Stimulated activated CD4-positive, alpha-beta T cell treated with anti-CD3 and anti-CD28 coated beads, Interleukin-2, amount 100 ng/mL, for 24 hours (primary cell): ENCODE data around the gene C5orf15.
"Not testable (repeated sequence)": the region's sequence is repeated elsewhere in the genome, so short reads cannot be mapped to it uniquely, and the experiment has no call there.

Experiments
- DNase-seq, 2 donors: peaks; one replicate each; pipeline ENCODE4 v3.0.0-alpha.2; 2020

Gene C5orf15

DNA sequence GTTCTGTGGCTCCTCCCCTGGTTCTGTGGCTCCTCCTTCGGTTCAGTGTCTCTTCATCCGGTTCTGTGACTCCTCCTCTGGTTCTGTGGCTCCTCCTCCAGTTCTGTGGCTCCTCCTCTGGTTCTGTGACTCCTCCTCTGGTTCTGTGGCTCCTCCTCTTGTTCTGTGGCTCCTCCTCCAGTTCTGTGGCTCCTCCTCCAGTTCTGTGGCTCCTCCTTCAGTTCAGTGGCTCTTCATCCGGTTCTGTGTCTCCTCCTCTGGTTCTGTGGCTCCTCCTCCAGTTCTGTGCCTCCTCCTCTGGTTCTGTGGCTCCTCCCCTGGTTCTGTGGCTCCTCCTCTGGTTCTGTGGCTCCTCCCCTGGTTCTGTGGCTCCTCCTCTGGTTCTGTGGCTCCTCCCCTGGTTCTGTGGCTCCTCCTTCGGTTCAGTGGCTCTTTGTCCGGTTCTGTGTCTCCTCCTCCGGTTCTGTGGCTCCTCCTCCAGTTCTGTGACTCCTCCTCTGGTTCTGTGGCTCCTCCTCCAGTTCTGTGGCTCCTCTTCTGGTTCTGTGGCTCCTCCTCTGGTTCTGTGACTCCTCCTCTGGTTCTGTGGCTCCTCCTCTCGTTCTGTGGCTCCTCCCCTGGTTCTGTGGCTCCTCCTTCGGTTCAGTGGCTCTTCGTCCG is 32.3 kb downstream of the C5orf15 start:
- not testable (repeated sequence) for DNase-seq

DNA sequence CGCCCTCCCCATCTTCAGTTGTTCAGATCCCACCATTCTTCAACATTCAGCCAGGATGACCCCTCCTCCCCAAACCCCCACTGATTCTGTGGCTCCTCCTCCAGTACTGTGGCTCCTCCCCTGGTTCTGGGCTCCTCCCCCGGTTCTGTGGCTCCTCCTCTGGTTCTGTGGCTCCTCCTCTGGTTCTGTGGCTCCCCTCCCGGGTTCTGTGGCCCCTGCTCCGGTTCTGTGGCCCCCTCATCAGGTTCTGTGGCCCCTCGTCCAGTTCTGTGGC is 32.8 kb downstream of the C5orf15 start:
- no peak for DNase-seq

DNA sequence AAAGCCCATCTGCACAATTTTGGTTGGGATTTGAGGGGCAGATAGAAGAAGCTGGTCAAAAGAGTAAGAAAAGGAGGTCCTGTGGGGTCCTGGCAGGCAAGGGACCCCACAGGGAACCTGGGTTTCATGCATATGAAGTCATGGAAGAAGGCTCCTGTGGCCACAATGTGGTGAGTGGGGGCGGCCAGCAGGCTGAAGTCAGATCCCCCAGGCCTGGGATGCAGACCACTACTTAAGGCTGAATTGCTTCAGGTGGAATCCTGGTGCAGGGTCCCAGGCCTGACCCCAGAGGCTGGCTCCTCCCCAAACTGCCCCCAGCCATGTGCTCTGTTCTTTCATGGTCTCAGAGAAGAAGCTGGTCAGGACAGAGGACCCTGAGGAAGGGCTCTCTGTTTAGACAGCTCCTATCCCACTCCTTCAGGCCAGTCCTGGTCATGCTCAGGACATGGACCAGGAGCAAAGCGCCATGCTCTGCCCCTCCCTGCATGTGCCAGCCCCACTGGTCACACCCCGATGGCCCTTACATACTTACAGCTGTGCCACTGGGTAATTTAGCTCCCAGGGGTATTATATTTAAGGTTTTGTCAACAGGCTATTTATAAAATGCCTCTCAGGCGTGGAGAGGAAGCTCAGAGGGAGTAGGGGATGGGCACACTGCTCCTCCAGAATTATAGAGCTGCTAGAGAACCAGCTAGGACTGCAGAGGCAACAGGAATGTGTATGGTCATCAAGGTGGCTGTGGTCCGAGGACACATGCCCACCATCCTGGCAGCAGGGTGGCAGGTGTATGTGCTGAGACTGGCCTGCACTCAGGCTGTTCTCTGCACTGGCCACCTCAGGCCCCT is 33.4 kb downstream of the C5orf15 start:
- DNase-seq = no peak

DNA sequence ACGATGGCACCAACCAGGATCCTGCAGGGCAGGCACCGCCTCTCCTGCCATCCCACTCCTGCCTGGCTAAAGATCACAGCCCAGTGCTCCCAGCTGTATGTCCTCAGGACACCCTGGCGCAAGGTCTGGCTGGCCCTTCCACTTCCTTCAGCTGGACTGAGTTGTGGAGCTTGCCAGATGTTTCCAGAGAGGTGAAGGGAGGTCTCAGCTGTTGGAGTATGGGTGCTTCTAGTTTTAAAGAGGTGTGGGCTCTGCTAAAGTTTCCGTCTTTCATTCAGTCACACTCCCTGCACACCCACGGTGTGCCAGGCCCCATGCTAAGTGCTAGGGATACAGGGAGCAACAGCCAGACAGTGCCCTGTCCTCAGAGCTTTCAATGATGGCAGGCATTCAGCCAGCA is 34.1 kb downstream of the C5orf15 start:
- DNase-seq = no peak

DNA sequence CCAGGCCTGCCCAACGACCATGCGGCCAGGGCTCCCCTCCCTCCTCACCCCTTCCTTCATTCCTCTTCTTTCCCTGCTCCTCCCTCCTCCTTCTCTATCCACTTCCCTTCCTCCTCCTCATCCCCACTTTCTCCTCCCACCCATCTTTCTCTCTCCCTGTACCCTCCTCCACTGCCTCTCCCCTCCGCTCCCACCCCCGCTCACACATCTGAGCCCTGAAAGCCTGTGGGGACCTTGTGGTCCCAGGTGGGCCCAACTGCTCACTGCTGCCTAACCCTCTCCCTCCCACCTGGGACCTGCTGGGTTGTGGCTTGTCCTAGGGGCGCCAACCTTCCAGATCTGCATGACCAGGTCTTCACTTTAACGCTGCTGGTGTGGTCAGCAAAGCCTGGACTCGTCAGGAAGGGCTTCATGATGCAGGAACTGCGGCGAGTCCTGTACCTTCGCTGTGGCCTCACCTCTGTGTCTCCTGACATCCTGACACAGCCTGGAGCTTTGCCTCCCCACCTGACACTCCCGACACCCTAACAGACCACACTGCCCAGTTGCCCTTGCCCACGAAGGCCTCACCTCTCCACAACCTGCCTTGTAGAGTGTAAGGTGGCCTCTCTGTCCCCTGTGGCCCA is 34.6 kb downstream of the C5orf15 start:
- no peak for DNase-seq

DNA sequence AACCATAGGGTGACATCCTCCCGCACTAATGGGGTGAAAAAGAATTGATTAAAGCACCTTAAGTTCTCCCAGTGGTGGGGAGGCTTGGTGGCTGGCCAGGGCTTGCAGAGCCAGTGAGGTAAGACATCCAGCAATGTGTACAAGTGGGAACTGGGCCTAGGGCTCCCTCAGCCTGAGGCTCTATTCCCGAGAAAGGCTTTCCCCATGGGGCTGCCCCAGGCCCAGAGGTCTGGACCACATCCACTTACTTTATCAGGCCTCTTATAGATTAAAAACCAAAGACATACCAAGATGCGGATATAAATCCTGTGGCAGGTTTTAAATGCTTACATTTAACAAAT is 35.3 kb downstream of the C5orf15 start:
- no peak for DNase-seq

DNA sequence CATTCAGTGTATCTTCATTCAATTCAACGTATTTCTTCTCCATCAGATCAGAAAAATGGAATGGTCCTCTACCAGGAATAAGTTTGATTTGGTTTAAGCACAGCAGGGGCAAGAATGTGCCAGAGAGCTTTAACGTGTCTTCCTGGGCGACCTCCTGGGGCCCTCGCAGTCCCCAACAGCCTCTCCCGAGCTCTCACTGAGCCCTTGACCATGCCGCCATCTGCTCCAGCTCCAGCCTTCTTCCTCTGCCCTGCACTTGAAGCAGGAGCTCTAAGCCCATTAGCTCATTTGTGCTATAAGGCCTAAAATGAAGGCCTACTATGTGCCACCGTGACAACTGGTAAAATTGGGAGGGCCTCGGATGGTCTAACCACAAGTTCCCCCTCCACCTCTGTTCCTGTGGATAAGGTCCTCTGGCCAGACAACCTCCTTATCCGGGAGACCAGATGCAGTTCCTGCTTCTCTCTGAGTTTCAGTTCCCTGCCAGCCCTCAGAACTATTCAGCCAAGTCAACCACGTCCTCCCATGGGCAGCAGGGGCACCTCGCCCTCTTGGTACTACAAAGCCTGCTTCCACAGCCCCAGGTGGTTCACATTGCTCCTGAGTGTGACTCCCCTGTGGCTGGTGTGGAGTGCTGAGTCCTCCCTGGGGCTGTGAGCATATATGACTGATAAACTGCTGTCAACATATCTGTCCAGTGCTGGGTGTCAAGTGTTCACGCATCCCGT is 35.8 kb downstream of the C5orf15 start:
- DNase-seq = no peak

DNA sequence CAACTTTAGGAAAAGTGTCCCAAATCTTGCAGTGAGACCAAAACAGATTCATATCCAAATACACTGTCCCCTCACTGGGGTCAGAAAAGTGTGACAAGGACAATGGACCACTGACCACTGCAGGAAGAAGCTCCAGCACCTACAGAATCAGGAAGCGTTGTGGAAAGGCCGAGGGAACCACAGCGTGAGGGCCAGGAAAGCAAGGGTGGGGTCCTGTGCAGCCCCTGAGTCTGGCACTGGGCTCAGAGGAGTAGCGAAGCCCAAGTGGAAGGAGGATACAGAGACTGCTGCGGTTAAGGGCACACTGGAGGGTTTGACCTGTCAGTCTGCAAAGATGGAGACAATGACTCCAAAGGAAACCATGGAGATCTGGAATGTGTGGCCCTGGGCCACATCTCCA is 36.9 kb downstream of the C5orf15 start:
- DNase-seq = no peak

DNA sequence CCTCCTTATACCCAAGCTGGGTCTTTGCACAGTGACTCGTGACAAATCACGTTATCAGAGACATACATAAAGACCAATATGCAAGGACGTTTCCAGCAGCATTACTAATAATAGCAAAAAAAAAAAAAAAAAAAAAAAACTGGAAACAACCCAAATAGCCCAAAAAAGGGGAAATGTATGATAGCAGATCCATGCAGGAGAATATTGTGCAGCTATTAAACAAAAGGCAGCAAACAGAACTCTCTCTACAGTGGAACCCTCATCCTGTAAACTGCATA is 37.7 kb downstream of the C5orf15 start:
- no peak for DNase-seq

DNA sequence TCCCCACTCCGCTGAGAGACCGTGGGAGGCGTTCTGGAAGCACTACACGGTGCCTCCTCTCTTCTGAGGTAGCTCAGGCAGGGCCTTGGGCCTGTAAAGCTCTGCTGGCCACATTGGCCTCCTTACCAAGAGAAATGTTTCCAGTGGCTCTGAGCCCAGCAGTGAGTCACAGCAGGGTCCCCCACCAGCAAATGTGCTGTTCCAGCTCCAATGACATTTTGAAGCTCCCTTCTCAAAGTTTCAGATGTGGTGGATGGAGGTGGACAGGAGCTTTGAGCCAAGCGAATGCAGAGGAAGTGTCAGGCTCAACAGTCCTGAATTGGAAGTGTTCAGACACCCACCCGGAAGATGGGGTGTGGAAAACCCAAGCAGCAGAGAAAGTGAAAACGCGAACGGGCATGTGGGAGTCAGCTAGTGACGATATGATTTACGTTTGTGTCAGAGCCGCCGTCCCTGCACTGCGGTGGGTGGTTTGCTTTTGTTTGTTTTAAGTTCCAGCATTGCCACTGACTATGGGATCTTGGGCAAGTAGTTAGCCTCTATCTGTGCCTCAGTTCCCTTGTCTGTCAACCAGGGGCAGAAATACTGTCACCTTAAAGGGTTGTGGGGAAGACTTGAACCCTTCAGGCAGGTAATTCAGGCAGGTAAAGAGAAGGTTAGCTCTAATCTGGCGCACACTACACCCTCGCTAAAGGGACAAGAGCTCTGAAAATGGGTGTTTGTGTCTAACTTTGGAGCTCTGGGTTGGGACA is 38.2 kb downstream of the C5orf15 start:
- DNase-seq = peak; percentile 76 to 78

DNA sequence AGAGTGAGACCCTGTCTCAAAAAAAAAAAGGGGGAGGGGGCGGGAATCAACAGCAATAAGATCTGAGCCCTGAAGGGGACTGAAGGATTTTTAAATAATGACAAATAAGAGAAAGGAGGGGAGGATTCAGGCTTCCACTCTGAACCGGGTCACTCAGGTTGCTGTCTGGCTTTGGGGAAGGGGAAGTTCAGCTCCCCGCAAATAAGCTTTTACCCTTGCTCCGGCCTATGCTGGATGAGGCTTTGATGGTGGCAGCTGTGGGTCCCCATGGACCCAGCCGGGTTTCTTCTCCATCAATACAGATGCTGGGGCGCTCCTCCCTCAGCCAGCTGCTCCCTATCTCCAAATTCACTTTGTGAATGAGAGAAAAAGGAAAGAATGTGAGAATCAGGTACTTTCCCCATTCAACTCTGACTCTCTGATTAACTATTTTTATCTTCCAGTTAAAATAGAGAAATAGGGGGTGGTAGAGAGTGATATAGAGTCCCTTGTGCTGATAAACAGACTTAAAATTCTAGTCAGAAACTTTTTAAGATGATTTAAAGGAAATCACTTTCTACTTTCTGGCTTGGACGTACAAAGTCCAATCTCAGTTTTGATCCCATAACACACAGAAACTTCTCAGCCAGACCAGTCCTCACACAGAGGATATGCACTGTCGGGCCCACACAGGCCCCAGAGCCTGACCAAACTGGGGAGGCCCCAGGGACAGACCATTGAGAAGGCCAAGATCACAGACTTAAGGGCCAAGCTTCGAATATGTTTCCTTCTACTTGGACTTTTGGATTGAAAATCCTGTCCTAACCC is 39.6 kb downstream of the C5orf15 start:
- peak in 1 of 2 donors; percentile 17 for DNase-seq

DNA sequence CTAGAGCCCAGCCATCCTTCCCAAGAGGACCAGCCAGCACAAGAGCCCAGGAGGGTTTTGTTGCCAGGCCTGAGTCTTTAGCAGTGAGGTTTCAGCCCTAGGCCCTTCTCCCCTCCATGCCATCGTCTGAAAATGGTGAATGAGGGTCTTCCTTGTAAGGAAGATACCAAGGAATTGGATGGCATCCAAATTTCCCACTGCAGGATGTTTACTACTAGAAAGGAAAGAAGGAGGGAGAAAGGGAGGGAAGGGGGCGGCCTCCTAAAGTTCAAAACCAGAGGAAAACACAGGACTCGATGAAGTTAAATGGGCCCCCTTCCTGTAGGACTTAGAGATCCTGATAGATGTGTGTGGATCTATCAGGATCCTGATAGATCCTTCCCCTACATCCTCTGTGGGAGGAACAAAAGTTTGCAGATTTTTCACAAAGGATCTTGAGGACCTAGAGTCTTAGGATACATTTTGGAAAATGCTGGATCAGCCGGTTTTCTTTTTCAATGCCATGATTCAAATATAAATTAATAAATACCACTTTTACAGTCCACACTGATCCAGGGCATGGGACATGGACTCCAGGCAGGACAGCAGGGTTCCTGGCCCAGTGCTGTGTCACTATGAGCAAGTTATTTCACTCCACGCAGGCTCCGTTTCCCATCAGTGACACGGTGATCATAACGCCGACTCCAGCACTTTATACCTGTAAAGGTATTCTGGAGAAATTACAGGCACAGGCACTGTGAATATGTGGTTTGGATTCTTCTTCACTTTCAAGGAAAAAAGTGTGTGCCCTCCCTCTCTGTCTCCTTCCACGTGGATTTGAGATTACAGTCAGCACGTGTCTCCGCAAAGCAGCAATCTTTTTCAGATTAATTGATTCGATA is 40.9 kb downstream of the C5orf15 start:
- no peak for DNase-seq

DNA sequence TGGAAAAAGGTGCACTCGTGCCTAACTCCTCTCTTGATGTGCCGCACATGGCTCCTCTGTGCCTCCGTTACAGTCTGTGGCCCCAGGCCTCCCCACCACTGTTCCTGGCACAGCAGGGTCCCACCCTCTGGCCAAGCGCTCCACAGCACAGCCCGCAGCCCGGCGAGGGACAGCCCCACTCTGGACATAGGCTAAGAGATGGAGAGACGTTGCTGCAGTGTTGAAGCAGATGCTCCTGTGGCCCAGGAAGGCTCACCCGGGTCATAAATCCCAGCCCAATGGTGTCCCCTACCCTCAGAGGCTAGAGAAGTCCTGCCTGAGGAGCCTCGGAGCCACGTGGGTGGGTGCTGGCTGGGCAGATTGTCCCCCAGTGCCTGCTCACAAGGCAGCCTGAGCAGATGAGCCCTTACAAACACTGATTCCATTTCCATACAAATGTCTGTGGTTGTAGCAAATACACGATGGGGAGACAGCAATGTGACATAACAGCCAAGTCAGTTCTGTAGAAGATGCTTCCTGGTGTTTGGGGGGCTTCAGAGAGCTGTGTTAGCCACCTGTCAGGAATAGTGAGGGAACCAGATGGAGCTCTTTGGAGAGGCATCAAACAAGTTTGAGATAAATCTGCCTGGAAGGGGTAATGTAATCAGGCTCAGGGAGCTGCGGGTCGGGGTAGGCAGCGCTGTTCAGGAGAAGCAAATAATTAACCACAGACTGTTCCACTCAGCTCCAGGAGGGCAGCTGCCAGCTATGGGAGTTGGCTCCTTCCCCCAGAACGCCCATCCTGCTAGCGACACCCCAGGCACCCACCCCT is 41.7 kb downstream of the C5orf15 start:
- no peak for DNase-seq

DNA sequence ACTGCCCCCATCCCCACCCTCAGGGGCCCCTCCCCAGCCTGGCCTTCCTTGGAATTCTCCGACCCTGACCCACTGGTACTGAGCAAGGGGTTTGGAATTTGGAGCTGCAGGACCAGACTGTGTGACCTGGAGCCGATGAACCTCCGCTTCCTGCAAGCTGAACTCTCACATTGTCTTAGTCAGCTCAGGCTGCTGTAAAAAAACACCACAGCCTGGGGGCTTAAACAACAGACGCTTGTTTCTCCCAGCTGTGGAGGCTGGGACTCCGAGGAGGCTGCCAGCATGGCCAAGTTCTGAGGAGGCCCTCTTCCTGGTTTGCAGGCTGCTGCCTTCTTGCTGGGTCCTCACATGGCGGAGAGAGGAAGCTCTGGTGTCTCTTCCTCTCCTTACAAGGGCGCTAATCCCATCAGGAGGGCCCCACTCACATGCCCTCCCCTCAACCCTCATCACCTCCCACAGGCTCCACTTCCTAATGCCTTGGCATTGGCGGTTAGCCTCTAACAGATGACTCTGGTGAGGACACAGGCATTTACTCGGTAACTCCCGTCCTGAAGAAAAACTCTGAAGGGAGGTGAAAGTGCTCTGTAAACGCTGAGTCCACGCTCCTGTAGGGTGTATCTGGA is 42.4 kb downstream of the C5orf15 start:
- no peak for DNase-seq

DNA sequence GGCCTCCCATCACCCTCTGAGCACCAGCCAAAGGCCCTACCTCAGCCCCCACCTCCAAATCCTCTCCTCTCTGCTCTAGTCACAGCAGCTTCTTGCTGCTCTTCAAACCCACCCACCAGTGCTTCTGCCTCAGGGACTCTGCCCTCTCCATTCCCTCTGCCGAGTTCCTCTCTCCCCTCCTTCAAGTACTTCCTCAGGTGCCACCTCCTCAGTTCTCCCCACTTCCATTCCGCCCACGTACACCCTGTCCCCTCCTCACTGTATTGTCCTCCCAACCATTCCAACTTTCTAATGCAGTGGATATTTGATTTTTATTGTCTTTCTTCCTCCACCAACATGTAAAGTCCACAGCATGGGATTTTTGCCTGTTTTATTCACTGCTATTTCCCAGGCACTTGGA is 43.2 kb downstream of the C5orf15 start:
- no peak for DNase-seq

DNA sequence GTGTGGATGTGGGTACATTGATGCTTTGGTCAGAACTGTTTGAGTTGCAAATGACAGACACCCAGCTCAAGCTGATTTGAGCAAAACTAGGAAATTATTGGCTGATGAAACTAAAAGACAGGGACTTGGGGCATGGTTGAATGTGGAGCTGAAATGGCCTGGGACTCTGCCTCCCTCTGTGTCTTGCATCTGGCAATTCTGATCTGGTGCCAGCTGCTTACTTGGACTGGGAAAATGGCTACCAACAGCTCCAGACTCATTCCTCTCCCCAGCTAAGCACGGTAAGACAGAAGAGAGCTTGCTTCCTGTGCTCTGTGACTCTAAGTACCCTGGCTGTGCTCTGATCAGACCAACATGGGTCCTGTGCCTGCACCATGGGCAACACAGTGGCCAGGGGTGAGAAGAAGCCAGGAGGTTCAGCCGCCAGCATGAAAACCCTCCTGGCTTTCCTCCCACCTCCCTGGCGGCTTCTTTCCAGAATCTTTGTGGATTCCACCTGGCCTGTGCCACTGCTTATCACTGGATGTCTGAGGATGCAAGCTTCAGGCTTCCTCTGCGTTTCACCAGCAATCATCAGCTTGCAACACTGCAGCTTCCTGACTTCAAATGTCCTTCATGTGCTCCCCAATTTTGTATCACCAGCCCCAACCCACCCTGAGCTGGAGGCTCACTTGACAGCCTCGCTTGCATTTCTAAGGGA is 44.1 kb downstream of the C5orf15 start:
- no peak for DNase-seq

DNA sequence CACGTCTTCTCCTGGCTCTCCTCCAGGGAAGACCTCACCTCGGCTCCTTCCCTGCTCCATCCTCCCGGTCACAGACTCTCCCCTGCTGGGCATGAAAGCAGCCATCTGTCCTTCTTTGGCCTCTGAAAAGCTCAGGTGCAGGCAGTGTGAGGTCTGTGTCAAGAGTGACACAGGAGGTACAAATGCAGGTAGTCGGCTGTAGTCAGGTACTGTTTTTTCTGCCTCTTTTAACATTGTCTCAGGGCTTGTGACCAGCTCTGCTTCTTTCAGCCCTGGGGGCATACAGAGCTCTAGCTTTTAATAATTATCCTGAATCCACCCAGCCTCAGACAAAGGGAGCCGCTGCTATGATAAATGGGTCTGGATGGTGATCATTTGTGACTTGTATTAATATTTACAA is 46.4 kb downstream of the C5orf15 start:
- DNase-seq = no peak

DNA sequence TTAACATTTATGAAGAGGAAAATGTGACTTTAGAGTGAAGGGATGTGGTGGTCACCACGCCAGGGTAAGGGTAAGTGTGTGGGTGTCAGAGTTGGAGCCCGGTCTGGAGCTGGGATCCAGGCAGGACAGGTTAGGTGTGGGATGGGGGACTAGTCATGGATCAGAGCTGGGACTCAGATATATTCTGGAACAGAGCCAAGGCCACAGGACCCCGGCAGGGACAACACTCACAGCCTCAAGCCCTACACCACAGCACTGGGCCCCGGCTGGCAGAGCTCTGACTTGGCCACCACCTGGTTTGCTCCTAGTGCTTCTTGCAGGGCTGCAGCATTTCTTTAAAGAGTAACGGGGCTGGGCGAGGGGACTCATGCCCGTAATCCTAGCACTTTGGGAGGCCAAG is 47.4 kb downstream of the C5orf15 start:
- DNase-seq = no peak
